Ishikawa (cell line): Measurements from ENCODE around the gene NANOS2.

ENCODE experiments used
- CREB1 ChIP-seq: IDR thresholded peaks from 2 replicates; pipeline ENCODE4 v1.6.1; 2012; ENCODE audit warnings: low read depth
- EGR1 ChIP-seq: IDR thresholded peaks from 2 replicates; pipeline ENCODE4 v1.6.1; 2012
- REST ChIP-seq: IDR thresholded peaks from 2 replicates; pipeline ENCODE4 v1.6.1; 2012; ENCODE audit warnings: low read depth, mild to moderate bottlenecking
- TAF1 ChIP-seq: IDR thresholded peaks from 2 replicates; pipeline ENCODE4 v1.6.1; 2012; ENCODE audit warnings: low read depth, mild to moderate bottlenecking
- TCF12 ChIP-seq: IDR thresholded peaks from 2 replicates; pipeline ENCODE4 v1.6.1; 2012; ENCODE audit warnings: low read depth
- TEAD4 ChIP-seq: IDR thresholded peaks from 2 replicates; pipeline ENCODE4 v1.6.1; 2012
- YY1 ChIP-seq: IDR thresholded peaks from 2 replicates; pipeline ENCODE4 v1.6.1; 2012; ENCODE audit warnings: low read depth

- TF ChIP-seq REST (no peak), TCF12 (no peak), CREB1 (no peak), EGR1 (no peak), YY1 (no peak), TEAD4 (no peak), TAF1 (no peak)
Observed at GRCh38 chr19:45919678-45920077, 5.1 kb upstream of the NANOS2 start.
